Stimulated activated CD4-positive, alpha-beta T cell treated with anti-CD3 and anti-CD28 coated beads, Interleukin-15, amount 100 ng/mL, for 48 hours (primary cell): ENCODE measurements around the gene FAM98B.

Source experiments
- DNase-seq, 2 donors: peaks; one replicate each; pipeline ENCODE4 v3.0.0-alpha.2; 2020; ENCODE audit warnings: low read depth in 2 of 2

FAM98B gene

DNA sequence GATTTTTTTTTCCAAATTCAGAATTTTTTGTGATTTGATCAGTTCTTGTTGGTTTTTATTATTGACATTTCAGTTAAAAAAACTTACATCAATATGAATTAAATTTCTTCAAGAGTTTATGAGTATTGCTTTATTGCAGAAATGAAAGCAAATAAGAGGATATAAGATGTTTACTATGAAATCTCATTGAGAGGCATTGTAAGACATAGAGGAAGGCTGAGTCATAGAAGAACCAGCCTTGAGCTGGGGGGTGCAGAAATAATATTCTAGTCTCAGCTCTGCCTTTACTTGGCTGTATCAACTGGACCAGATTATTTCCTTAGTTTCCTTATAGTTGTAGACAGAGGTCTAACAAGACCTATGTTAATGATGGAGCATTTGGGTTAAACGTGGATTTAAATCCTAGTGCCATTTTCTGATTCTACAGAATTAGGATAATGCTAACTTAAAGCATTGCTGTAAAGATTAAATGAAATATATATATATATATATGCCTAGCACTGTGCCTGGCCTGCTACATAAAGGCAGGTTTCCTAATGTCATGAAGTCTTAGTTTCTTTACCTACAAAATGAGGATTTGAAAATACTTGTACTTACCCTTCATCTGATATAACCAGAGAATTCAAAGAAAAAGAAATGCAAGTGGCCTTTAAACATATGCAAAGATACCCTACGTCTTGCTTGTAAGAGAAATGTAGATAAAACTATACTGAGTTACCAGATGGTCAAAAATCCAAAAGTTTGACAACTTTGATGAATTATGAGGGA lies 7.3 kb downstream of the FAM98B start:
- no peak for DNase-seq

GRCh38 chr15:38463893-38464292 lies 10.0 kb downstream of the FAM98B start:
- no peak for DNase-seq

DNA sequence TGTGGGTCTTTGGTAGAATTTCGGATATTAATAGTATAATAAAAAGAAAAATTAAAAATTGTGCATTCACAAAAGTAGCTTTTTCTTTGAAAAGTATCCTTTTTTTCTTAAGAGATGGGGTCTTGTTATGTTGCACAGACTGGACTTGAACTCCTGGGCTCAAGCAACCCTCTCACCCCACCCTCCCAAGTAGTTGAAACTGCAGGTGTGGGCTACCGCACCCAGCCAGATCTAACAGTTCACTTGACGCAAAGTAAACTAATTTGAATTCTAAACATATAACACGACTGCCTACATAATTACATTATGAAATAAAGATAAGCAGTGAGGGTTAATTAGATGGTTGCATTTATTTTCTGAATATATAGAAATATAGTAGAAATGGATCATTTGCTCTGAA lies 10.7 kb downstream of the FAM98B start:
- no peak for DNase-seq

GRCh38 chr15:38470816-38471215 lies 16.9 kb downstream of the FAM98B start:
- DNase-seq, result no peak

GRCh38 chr15:38471974-38472373 lies 18.0 kb downstream of the FAM98B start:
- DNase-seq, result no peak

GRCh38 chr15:38474155-38474757 lies 20.3 kb downstream of the FAM98B start:
- DNase-seq, result peak in 1 of 2 donors; percentile 6

DNA sequence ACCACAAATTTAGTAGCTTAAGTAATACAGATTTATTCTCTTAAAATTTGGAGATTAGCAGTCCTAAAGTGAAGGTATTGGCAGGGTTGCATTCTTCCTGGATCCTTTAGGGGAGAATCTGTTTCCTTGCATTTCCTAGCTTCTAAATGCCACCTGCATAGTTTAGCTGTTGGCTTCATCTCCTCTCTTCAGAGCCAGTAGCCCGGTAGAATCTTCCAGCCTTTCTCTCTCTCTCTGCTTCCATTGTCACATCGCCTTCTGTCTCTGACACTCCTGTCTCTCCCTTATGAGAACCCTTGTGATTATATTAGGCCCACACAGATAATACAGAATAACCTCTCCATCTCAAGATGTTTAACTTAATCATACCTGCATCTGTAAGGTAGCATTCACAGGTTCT lies 21.4 kb downstream of the FAM98B start:
- DNase-seq, result no peak

DNA sequence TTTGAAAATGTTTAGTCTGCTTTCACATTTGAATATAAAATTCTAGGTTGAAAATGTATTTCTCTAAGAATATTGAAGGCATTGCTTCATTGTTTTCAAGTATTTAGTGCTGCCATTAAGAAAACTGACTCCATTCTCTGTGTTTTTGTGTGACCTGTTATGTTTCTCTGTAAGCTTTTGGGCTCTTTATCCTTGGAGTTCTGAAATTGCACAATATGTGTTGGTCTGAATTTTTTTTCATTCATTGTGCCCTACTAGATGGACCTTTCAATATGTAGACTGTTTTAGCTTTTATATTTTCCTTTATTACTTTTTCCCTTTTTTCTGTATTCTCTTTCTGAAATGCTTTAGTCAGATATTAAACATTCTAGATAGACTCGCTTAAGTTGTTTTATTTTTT lies 22.2 kb downstream of the FAM98B start:
- DNase-seq, result no peak

DNA sequence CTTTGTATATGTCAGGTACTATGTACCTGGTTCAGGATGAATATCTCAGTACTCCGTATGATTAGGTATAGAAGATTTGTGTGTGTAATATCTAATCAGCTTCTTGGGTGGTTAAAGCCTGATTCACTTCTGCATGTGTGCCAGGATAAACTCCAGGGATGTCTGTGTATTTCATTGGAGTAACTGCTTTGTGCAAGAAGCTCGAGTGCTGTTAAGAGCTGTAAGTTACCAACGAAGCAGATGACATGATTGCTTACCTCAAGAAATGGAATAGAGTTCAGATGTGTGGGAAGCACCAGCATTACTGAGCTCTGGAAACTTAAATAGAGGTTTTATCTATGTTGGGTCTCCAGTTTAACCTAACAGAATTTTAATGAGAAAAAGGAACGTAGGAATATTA lies 23.7 kb downstream of the FAM98B start:
- DNase-seq, result no peak

- DNase-seq, result no peak
Observed at GRCh38 chr15:38479266-38479665, 25.3 kb downstream of the FAM98B start.

DNA sequence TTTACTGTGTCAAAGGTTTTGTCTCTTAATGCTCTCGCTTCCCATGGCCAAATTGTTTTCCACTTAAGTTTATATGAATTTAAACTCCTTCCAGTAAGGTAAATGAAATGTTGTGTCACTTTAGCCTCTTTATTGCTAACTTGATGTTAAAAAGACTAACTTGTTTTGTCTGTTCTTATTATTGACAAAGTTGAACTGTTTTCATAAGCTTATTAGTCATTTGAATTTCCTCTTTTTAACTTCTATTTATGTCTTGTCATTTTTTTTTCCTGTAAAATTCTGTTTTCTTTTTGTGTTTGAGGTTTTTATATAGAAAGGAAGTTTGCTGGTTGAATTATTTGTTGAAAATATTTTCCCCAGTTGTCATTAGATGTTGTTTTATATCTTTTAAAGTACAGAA lies 25.8 kb downstream of the FAM98B start:
- no peak for DNase-seq

DNA sequence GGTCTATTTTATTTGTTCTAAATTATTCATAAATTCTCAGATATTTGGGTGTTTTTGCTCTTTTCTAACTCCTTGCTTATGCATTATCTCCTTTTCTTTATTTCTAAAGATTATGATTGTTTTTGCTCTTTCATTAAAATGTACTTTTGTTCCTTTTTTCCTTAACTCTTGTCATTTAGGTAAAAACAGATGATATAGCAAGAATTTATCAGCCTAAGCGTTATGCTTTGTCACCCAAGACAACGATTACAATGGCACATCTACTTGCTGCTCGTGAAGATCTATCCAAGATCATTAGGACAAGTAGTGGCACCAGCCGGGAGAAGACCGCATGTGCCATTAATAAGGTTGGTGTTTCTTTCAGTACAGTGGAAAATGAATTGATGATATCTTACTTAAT lies 27.2 kb downstream of the FAM98B start:
- DNase-seq, result no peak

DNA sequence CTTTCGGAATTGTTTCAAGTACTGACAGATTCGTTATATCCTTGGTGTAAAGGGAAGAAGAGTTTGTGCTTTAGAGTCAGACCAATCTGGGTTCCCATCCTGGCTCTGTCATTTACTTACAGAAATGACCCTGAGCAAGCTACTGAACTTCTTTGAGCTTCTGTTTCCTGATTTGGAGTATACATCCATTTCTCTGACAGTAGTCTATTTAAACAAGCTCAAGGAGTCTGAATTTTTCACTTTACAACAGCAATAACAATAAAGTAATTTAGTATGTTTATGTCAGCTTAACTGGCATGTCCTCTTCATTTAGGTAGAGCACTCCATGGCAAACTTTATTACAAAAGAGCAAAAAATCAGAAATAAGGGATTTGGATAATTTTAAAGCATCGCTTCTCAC lies 27.8 kb downstream of the FAM98B start:
- DNase-seq, result no peak

DNA sequence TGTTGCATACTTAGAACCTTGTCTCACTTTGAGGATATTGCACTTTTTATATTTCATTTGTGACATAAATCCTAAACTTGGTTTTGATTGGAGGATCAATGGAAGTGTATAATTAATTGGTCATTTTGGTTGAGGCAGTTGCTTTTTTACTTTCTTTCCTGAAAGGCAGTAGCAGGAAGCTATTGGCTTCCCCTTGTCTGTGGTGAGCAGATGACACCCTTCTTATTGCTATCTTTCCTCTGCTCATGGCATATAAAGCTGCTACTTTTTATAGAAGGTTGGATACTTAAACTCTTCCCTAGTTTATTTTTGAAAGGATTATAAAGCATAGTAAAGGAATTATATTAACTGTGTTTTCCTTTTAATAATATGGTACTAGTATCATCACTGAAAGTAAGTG lies 28.6 kb downstream of the FAM98B start:
- no peak for DNase-seq

- no peak for DNase-seq
Observed at GRCh38 chr15:38486936-38487335, 33.0 kb downstream of the FAM98B start.

GRCh38 chr15:38487378-38487777 lies 33.5 kb downstream of the FAM98B start:
- no peak for DNase-seq

GRCh38 chr15:38490242-38490922 lies 36.5 kb downstream of the FAM98B start:
- no peak for DNase-seq

GRCh38 chr15:38496151-38496550 lies 42.2 kb downstream of the FAM98B start:
- no peak for DNase-seq

DNA sequence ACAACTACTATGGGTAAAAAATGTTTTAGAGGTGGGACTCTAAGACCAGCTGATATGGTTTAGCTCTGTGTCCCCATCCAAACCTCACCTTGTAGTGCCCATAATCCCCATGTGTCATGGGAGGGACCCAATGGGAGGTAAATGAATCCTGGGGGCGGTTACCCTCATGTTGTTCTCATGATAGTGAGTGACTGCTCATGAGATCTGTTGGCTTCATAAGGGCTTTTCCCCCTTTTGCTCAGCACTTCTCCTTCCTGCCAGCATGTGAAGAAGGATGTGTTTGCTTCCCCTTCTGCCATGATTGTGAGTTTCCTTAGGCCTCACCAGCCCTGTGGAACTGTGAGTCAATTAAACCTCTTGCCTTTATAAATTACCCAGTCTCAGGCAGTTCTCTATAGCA lies 45.7 kb downstream of the FAM98B start:
- DNase-seq, result no peak

- DNase-seq, result no peak
Observed at GRCh38 chr15:38503496-38503895, 49.6 kb downstream of the FAM98B start.

GRCh38 chr15:38504680-38505467 lies 50.9 kb downstream of the FAM98B start:
- no peak for DNase-seq

DNA sequence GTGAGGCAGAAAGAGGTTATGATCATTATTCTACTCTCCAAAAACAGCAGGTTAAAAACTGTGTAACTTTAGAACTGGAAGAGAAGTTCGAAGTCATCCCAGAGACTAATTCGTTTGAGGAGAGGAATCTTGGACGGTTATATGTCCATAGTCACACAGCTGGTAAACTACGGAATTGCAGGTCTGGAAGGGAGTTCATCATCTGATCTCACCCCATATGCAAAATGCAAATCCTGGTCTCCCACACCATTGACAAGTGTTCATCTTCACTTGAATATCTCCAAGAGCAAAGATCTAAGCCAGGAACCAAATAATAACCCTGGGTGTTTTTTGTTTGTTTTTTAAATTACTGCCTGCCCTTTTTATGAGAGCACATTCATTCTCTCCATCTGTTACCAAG lies 53.1 kb downstream of the FAM98B start:
- no peak for DNase-seq
